ENCODE data around the gene HDAC1. TPM values are rescaled to one million over a fixed set of nuclear protein-coding genes. Genes with fewer than 3 reads are reported as not detected.

Gene HDAC1
- total and polyA plus RNA-seq, 10 of the 15 experiments (the other 5 are each of a cell fraction or from before 2014, with no cell fraction given) = 147 to 331 (median 168) TPM

GRCh38 chr1:32291708-32292538 lies at the start of gene HDAC1 (continued):
- TF ChIP-seq SRF (IDR thresholded peaks at IDR 0.05; ENCODE audit: low read depth in 2 of 2, low read length in 2 of 2) (no peak), PAX8 (IDR thresholded peaks at IDR 0.05) (no peak), SPI1 (IDR thresholded peaks at IDR 0.05; ENCODE audit: borderline replicate concordance, insufficient read depth, low read depth, low read length) (no peak), ATF7 (IDR thresholded peaks at IDR 0.05; ENCODE audit: low read depth) (peak; percentile 98), PAX5 (IDR thresholded peaks at IDR 0.05; ENCODE audit: borderline replicate concordance, low read depth, low read length) (no peak), BRCA1 (IDR thresholded peaks at IDR 0.05; ENCODE audit: low read depth, low read length) (no peak), POLR2AphosphoS2 (IDR thresholded peaks at IDR 0.05; ENCODE audit: low read depth, low read length) (no peak), BHLHE40 (IDR thresholded peaks at IDR 0.05; ENCODE audit: borderline replicate concordance in 1 of 2, low read depth in 2 of 2, low read length in 1 of 2) (peak; percentile 93 to 96), E2F4 (IDR thresholded peaks at IDR 0.05; ENCODE audit: low read depth, low read length) (peak; percentile 11; the same call in 1 of the 2 replicates), ZBTB4 (CRISPR knock-in tag; IDR thresholded peaks at IDR 0.05) (no peak), YBX1 (IDR thresholded peaks at IDR 0.05) (no peak), NR2C2 (IDR thresholded peaks at IDR 0.05; ENCODE audit: borderline replicate concordance, control insufficient read depth, insufficient read length, low read depth) (no peak), STAT1 (conservative IDR thresholded peaks at IDR 0.05) (no peak), MTA2 (IDR thresholded peaks at IDR 0.05; ENCODE audit: low read depth) (0 out of 2 replicates have a peak, but pooled peaks have one; percentile 21), ETV6 (conservative IDR thresholded peaks at IDR 0.05 in 1 of 2, IDR thresholded peaks at IDR 0.05 in 1 of 2; ENCODE audit: borderline replicate concordance in 1 of 2, low read depth in 1 of 2) (no peak; a peak in 1 of 4 replicates), NKRF (conservative IDR thresholded peaks at IDR 0.05) (no peak; the same call in 1 of the 2 replicates), NFYA (IDR thresholded peaks at IDR 0.05; ENCODE audit: borderline replicate concordance, low read depth, low read length) (no peak), RAD21 (IDR thresholded peaks at IDR 0.05; ENCODE audit: insufficient read depth, low read depth, low read length) (no peak), RCOR1 (conservative IDR thresholded peaks at IDR 0.05; ENCODE audit: low read depth, low read length) (0 out of 2 replicates have a peak, but pooled peaks have one; percentile 57), MYB (IDR thresholded peaks at IDR 0.05; ENCODE audit: borderline replicate concordance, low read depth, low read length) (no peak), TBL1XR1 (IDR thresholded peaks at IDR 0.05; ENCODE audit: low read depth, low read length) (no peak), SP1 (IDR thresholded peaks at IDR 0.05; ENCODE audit: low read depth, low read length) (peak; percentile 86), CBX5 (IDR thresholded peaks at IDR 0.05; ENCODE audit: low read depth) (0 out of 2 replicates have a peak, but pooled peaks have one; percentile 14), FOS (IDR thresholded peaks at IDR 0.05; ENCODE audit: borderline replicate concordance, extremely low read depth, insufficient read length) (peak; percentile 55)

Measured in GM12878 (cell line).